OCI-LY1 (cell line): ENCODE results near the gene ERICH3.

Experiments used
- H2AFZ ChIP-seq: fragments of 200-600 bp; sonication (generic), shearing (Covaris generic); 2 replicates; pipeline ENCODE4 v1.6.0; 2014; ENCODE audit warnings: antibody characterized with exemption, mild to moderate bottlenecking, low read length
- H3F3A ChIP-seq: fragments of 200-600 bp; sonication (generic), shearing (Covaris generic); 2 replicates; pipeline ENCODE4 v1.6.0; 2014; ENCODE audit warnings: mild to moderate bottlenecking, antibody characterized with exemption, low read length, moderate library complexity; ENCODE audit not compliant: insufficient read depth
- H3K27ac ChIP-seq: fragments of 200-600 bp; sonication (generic); 2 replicates; pipeline ENCODE4 v1.5.1; 2014; ENCODE audit warnings: low read length, mixed run types, mild to moderate bottlenecking, low read depth; ENCODE audit not compliant: poor library complexity, severe bottlenecking
- H3K27me3 ChIP-seq: fragments of 200-600 bp; sonication (generic); 2 replicates; pipeline ENCODE4 v1.6.0; 2014; ENCODE audit warnings: antibody characterized with exemption, mild to moderate bottlenecking, low read length, moderate library complexity; ENCODE audit not compliant: insufficient read depth
- H3K36me3 ChIP-seq: fragments of 200-600 bp; sonication (generic); 2 replicates; pipeline ENCODE4 v1.6.1; 2014; ENCODE audit warnings: mild to moderate bottlenecking, antibody characterized with exemption, low read length, moderate library complexity, mixed read lengths; ENCODE audit not compliant: insufficient read depth
- H3K4me1 ChIP-seq: fragments of 200-600 bp; sonication (generic); 2 replicates; pipeline ENCODE4 v1.5.1; 2014; ENCODE audit warnings: mild to moderate bottlenecking, low read length, moderate library complexity; ENCODE audit not compliant: insufficient read depth, severe bottlenecking
- H3K4me2 ChIP-seq: fragments of 200-600 bp; sonication (generic), shearing (Covaris generic); 2 replicates; pipeline ENCODE4 v1.6.1; 2014; ENCODE audit warnings: low read length
- H3K4me3 ChIP-seq: fragments of 200-600 bp; sonication (generic); 2 replicates; pipeline ENCODE4 v1.5.1; 2014; ENCODE audit warnings: low read length, low read depth, mild to moderate bottlenecking, mixed read lengths; ENCODE audit not compliant: poor library complexity, severe bottlenecking
- H3K79me2 ChIP-seq: fragments of 200-600 bp; shearing (Covaris generic); 2 replicates; pipeline ENCODE4 v1.6.1; 2016; ENCODE audit warnings: mixed run types, low read length, mixed read lengths; ENCODE audit not compliant: insufficient read depth
- H3K9ac ChIP-seq: fragments of 200-600 bp; sonication (generic), shearing (Covaris generic); 2 replicates; pipeline ENCODE4 v1.6.1; 2014; ENCODE audit warnings: mild to moderate bottlenecking, low read length, mixed read lengths
- H3K9me2 ChIP-seq: fragments of 200-600 bp; sonication (generic), shearing (Covaris generic); 2 replicates; pipeline ENCODE4 v1.6.1; 2014; ENCODE audit warnings: low read depth, mild to moderate bottlenecking, low read length, mixed read lengths
- H3K9me3 ChIP-seq: fragments of 200-600 bp; shearing (Covaris generic); 2 replicates; pipeline ENCODE4 v1.6.1; 2014; ENCODE audit warnings: low read length, mixed read lengths
- H4K20me1 ChIP-seq: fragments of 200-600 bp; sonication (generic), shearing (Covaris generic); 2 replicates; pipeline ENCODE4 v1.6.0; 2016; ENCODE audit warnings: mild to moderate bottlenecking, low read length; ENCODE audit not compliant: insufficient read depth
- EZH2 ChIP-seq: fragments of 200-600 bp; sonication (generic), shearing (Covaris generic); IDR thresholded peaks from 2 replicates; pipeline ENCODE4 v1.8.0; 2017; ENCODE audit warnings: borderline replicate concordance, mixed run types, mild to moderate bottlenecking, antibody characterized with exemption, low read length, moderate library complexity, mixed read lengths
- TF ChIP-seq, protein P1 (sequence below): fragments of 200-600 bp; sonication (generic), shearing (Covaris generic); IDR thresholded peaks from 2 replicates; pipeline ENCODE4 v1.5.1; 2017; ENCODE audit warnings: mild to moderate bottlenecking, antibody characterized with exemption, low read length, moderate library complexity, mixed read lengths

ERICH3 gene

DNA sequence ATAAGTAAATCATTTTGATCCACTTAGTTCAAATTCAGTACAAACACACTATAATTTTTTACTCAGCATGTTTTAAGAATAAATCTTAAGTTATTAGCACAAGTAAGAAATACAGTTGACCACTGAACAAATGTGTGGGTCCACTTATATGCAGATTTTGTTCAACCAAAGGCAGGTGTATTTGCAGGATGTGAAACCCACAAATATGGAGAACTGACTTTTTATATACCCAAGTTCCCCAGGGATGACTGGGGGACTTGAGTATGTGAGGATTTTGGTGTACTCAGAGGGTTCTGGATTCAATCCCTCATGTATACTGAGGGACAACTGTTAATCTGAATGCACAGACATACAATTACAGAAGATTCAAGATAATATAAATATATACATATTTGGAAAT is 25.7 kb upstream of the ERICH3 start:
- Histone ChIP-seq H2AFZ (no peak overlapping the region), H3K4me1 (no peaks in the 10 kb centered on the region), H4K20me1 (no peaks in the 10 kb centered on the region), H3K79me2 (no peaks in the 10 kb centered on the region), H3K36me3 (peaks cover 1% of the 10 kb centered on the region; the same call in 1 of the 2 replicates), H3K9me2 (no peaks in the 10 kb centered on the region), H3K9me3 (no peaks in the 10 kb centered on the region), H3K27me3 (no peaks in the 10 kb centered on the region; the same call in 1 of the 2 replicates), H3K4me2 (no peak overlapping the region), H3K4me3 (no peak overlapping the region), H3F3A (no peaks in the 10 kb centered on the region), H3K9ac (no peak overlapping the region), H3K27ac (no peak overlapping the region)
- TF ChIP-seq EZH2: no peak
- TF ChIP-seq, protein P1, sequence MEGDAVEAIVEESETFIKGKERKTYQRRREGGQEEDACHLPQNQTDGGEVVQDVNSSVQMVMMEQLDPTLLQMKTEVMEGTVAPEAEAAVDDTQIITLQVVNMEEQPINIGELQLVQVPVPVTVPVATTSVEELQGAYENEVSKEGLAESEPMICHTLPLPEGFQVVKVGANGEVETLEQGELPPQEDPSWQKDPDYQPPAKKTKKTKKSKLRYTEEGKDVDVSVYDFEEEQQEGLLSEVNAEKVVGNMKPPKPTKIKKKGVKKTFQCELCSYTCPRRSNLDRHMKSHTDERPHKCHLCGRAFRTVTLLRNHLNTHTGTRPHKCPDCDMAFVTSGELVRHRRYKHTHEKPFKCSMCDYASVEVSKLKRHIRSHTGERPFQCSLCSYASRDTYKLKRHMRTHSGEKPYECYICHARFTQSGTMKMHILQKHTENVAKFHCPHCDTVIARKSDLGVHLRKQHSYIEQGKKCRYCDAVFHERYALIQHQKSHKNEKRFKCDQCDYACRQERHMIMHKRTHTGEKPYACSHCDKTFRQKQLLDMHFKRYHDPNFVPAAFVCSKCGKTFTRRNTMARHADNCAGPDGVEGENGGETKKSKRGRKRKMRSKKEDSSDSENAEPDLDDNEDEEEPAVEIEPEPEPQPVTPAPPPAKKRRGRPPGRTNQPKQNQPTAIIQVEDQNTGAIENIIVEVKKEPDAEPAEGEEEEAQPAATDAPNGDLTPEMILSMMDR: no peak

DNA sequence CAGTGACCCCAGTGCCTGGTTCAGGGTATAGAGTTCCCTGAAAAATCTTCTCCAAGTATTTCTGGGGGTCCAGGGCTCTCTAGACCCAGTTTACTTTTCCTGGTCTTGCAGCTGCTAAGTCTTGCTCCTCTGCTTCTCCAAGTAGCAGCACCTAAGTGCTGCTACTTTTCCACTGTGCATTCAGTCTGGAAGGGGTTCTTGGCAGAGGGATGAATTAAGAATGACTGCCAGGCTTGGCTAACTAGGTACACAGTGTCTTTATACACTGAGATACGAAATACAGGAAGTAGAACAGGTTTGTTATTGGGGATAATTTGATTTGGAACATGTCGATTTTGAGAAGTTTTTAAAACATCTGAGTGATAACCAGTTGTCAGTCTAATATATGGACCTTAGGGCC is 24.2 kb upstream of the ERICH3 start:
- no peaks in the 10 kb centered on the region for H3K4me1 ChIP-seq
- H3K4me3 ChIP-seq: no peak overlapping the region
- no peaks in the 10 kb centered on the region for H3K79me2 ChIP-seq
- H3K9ac ChIP-seq: no peak overlapping the region
- H2AFZ ChIP-seq: no peak overlapping the region
- no peak overlapping the region for H3K27ac ChIP-seq
- H3K27me3 ChIP-seq: no peaks in the 10 kb centered on the region; the same call in 1 of the 2 replicates
- H3K36me3 ChIP-seq: no peaks in the 10 kb centered on the region
- H3K9me3 ChIP-seq: no peaks in the 10 kb centered on the region
- H4K20me1 ChIP-seq: no peaks in the 10 kb centered on the region
- H3F3A ChIP-seq: no peaks in the 10 kb centered on the region
- no peaks in the 10 kb centered on the region for H3K9me2 ChIP-seq
- H3K4me2 ChIP-seq: no peak overlapping the region
- TF ChIP-seq, protein P1: no peak
- no peak for TF ChIP-seq EZH2

DNA sequence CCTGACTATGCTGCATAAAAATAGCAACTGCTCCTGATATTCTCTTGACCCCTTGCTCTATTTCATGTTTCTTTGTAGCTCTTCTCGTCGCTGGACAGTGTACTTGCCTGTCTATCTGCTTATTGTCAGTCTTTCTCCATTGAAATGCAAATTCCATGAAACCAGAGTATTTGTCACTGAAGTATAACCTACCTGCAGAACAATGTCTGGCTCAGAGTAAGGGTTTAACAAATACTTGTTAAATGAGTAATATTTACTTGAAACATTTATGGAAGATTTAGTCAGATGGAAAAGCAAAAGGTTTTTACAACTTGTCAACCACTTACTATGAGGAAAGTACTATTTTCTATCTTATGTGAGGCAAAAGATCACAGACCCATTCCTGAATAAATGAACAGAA is 19.9 kb upstream of the ERICH3 start:
- no peaks in the 10 kb centered on the region for H3K36me3 ChIP-seq
- no peak overlapping the region for H3K4me3 ChIP-seq
- H3K9me3 ChIP-seq: no peaks in the 10 kb centered on the region
- H3F3A ChIP-seq: no peaks in the 10 kb centered on the region
- H3K79me2 ChIP-seq: no peaks in the 10 kb centered on the region
- H3K4me1 ChIP-seq: no peaks in the 10 kb centered on the region
- H4K20me1 ChIP-seq: no peaks in the 10 kb centered on the region
- H3K27ac ChIP-seq: no peak overlapping the region
- H3K4me2 ChIP-seq: no peak overlapping the region
- no peaks in the 10 kb centered on the region for H3K9me2 ChIP-seq
- H3K27me3 ChIP-seq: no peaks in the 10 kb centered on the region; the same call in 1 of the 2 replicates
- no peak overlapping the region for H2AFZ ChIP-seq
- TF ChIP-seq, protein P1: no peak
- no peak overlapping the region for H3K9ac ChIP-seq
